PC-9 (cell line): Measurements from ENCODE around the gene CDK5RAP1. TPM values are rescaled to one million over a fixed set of nuclear protein-coding genes. Genes with fewer than 3 reads are reported as not detected.

Experiments
- BruUV-seq: library from RNA; stranded (reverse); fragments of 400-500 nt; replicated peaks from 2 replicates; lab custom pipeline; 2021; lab: Mats Ljungman, UMichigan
- CTCF ChIA-PET: fragments of 300-600 bp; sonication (Branson Sonifier 250); formaldehyde crosslinking; loops from one replicate; lab custom pipeline; 2022; ENCODE audit warnings: antibody characterized with exemption; lab: Charles Lee
- POLR2A ChIA-PET: fragments of 300-600 bp; sonication (Branson Sonifier 250); formaldehyde crosslinking; loops from one replicate; lab custom pipeline; 2022; ENCODE audit warnings: antibody characterized with exemption; ENCODE audit not compliant: unreplicated experiment; lab: Charles Lee
- DNase-seq, 2 experiments: peaks; one replicate each; pipeline versions ENCODE4 v3.0.0 to v3.0.0-alpha.2; 2015 to 2022; ENCODE audit warnings: mixed read lengths in 1 of 2
- H2AFZ ChIP-seq: fragments of 200-600 bp; sonication (generic); 2 replicates; pipeline ENCODE4 v1.8.1; 2017; ENCODE audit warnings: antibody characterized with exemption
- H3F3A ChIP-seq: fragments of 200-600 bp; sonication (generic); 2 replicates; pipeline ENCODE4 v1.8.1; 2017; ENCODE audit warnings: antibody characterized with exemption, mild to moderate bottlenecking, low read depth; ENCODE audit not compliant: insufficient read depth
- H3K27ac ChIP-seq: fragments of 200-600 bp; sonication (generic); 2 replicates; pipeline ENCODE4 v1.6.1; 2016; ENCODE audit warnings: mixed run types
- H3K27me3 ChIP-seq: fragments of 200-600 bp; sonication (generic); 2 replicates; pipeline ENCODE4 v1.6.1; 2016; ENCODE audit warnings: low read depth, mixed run types; ENCODE audit not compliant: insufficient read depth
- H3K36me3 ChIP-seq: fragments of 200-600 bp; sonication (generic); 2 replicates; pipeline ENCODE4 v1.6.1; 2016; ENCODE audit warnings: low read depth, mixed run types
- H3K4me1 ChIP-seq: fragments of 200-600 bp; sonication (generic); replicated peaks from 2 replicates; pipeline ENCODE4 v1.6.1; 2016; ENCODE audit warnings: mixed run types; ENCODE audit not compliant: insufficient read depth
- H3K4me2 ChIP-seq: fragments of 200-600 bp; sonication (generic); 2 replicates; pipeline ENCODE4 v1.6.1; 2017; ENCODE audit warnings: mixed run types
- H3K4me3 ChIP-seq: fragments of 200-600 bp; sonication (generic); 2 replicates; pipeline ENCODE4 v1.6.1; 2016; ENCODE audit warnings: mixed run types
- H3K79me2 ChIP-seq: fragments of 200-600 bp; sonication (generic); 2 replicates; pipeline ENCODE4 v1.6.1; 2017; ENCODE audit warnings: low read depth, mixed run types
- H3K9me2 ChIP-seq: fragments of 200-600 bp; sonication (generic); 2 replicates; pipeline ENCODE4 v1.8.1; 2017; ENCODE audit warnings: mild to moderate bottlenecking; ENCODE audit not compliant: insufficient read depth
- H3K9me3 ChIP-seq: fragments of 200-600 bp; sonication (generic); 2 replicates; pipeline ENCODE4 v1.8.1; 2016; ENCODE audit warnings: low read depth; ENCODE audit not compliant: insufficient read depth
- H4K20me1 ChIP-seq: fragments of 200-600 bp; sonication (generic); 2 replicates; pipeline ENCODE4 v1.8.1; 2017; ENCODE audit not compliant: insufficient read depth
- CTCF ChIP-seq: fragments of 200-600 bp; sonication (generic); conservative IDR thresholded peaks from 2 replicates; pipeline ENCODE4 v1.6.1; 2017; ENCODE audit warnings: mixed run types, antibody characterized with exemption, mild to moderate bottlenecking, moderate library complexity
- EZH2 ChIP-seq: fragments of 200-600 bp; sonication (generic); IDR thresholded peaks from 2 replicates; pipeline ENCODE4 v1.8.0; 2017; ENCODE audit warnings: antibody characterized with exemption, low read depth
- intact Hi-C: fragments of 100-400 bp; cut with micrococcal nuclease; formaldehyde crosslinking; loops from one replicate; pipeline ENCODE4 v1.10.0; 2022; ENCODE audit not compliant: unreplicated experiment
- total RNA-seq: library from RNA; stranded (reverse); gene quantifications from 2 replicates; pipeline ENCODE4 v1.2.3, GENCODE V29; 2021

Gene CDK5RAP1
- total RNA-seq, 1 experiment from 2014 or later, result 45.3 TPM

GRCh38 chr20:33334111-33334510 is 67.2 kb downstream of the CDK5RAP1 start:
- Histone ChIP-seq H3K4me1 (no peaks in the 10 kb centered on the region), H3K4me3 (no peak overlapping the region), H3K9me3 (no peaks in the 10 kb centered on the region), H3K27me3 (peaks cover 42% of the 10 kb centered on the region), H3K9me2 (no peaks in the 10 kb centered on the region), H3K4me2 (no peak overlapping the region), H2AFZ (no peak overlapping the region), H3K36me3 (no peaks in the 10 kb centered on the region), H3K27ac (no peak overlapping the region), H3F3A (no peaks in the 10 kb centered on the region), H3K79me2 (no peaks in the 10 kb centered on the region), H4K20me1 (no peaks in the 10 kb centered on the region)
- no peak for TF ChIP-seq EZH2
- TF ChIP-seq CTCF, result no peak
- DNase-seq, result no peak
- BruUV-seq, result no TSS peak
- ChIA-PET CTCF (no interaction called here), POLR2A (no interaction called here)
- intact Hi-C loops, result no loop called here

GRCh38 chr20:33333616-33334015 is 67.7 kb downstream of the CDK5RAP1 start:
- H3K36me3 ChIP-seq, result no peaks in the 10 kb centered on the region
- no peaks in the 10 kb centered on the region for H3K4me1 ChIP-seq
- intact Hi-C loops, result no loop called here
- no TSS peak for BruUV-seq
- no peaks in the 10 kb centered on the region for H3K79me2 ChIP-seq
- ChIA-PET POLR2A (no interaction called here), CTCF (no interaction called here)
- no peak overlapping the region for H3K27ac ChIP-seq
- TF ChIP-seq CTCF (no peak), EZH2 (no peak)
- no peak overlapping the region for H2AFZ ChIP-seq
- no peak overlapping the region for H3K4me2 ChIP-seq
- H4K20me1 ChIP-seq, result no peaks in the 10 kb centered on the region
- no peaks in the 10 kb centered on the region for H3K9me2 ChIP-seq
- peaks cover 47% of the 10 kb centered on the region for H3K27me3 ChIP-seq
- no peaks in the 10 kb centered on the region for H3K9me3 ChIP-seq
- no peaks in the 10 kb centered on the region for H3F3A ChIP-seq
- H3K4me3 ChIP-seq, result no peak overlapping the region
- DNase-seq, result no peak

GRCh38 chr20:33332905-33333456 is 68.3 kb downstream of the CDK5RAP1 start:
- Histone ChIP-seq H3F3A (no peaks in the 10 kb centered on the region), H3K4me2 (no peak overlapping the region), H3K27me3 (peaks cover 54% of the 10 kb centered on the region), H4K20me1 (no peaks in the 10 kb centered on the region), H3K36me3 (no peaks in the 10 kb centered on the region), H3K79me2 (no peaks in the 10 kb centered on the region), H3K4me3 (no peak overlapping the region), H2AFZ (no peak overlapping the region), H3K9me3 (no peaks in the 10 kb centered on the region), H3K4me1 (no peaks in the 10 kb centered on the region), H3K27ac (no peak overlapping the region), H3K9me2 (no peaks in the 10 kb centered on the region)
- POLR2A ChIA-PET, result no interaction called here
- no TSS peak for BruUV-seq
- CTCF ChIA-PET, result no interaction called here
- TF ChIP-seq CTCF (no peak), EZH2 (no peak)
- no peak for DNase-seq
- intact Hi-C loops, result no loop called here
